Fibroblast of skin of right biceps (primary cell): ENCODE measurements around the gene NRP2.

Source experiments
- DNase-seq: peaks from one replicate; pipeline ENCODE4 v3.0.0-alpha.2; 2013

NRP2 gene

GRCh38 chr2:205781244-205781931 is 99.1 kb downstream of the NRP2 start:
- DNase-seq, result no peak

- DNase-seq, result no peak
These were observed 100.6 kb downstream of the NRP2 start for GRCh38 chr2:205782941-205783340.

GRCh38 chr2:205783872-205784499 is 101.7 kb downstream of the NRP2 start:
- no peak for DNase-seq

- DNase-seq, result peak; percentile 55
These were observed 103.4 kb downstream of the NRP2 start for GRCh38 chr2:205785507-205786260.

- no peak for DNase-seq
These were observed 104.7 kb downstream of the NRP2 start for GRCh38 chr2:205786976-205787375.

GRCh38 chr2:205787761-205788160 is 105.5 kb downstream of the NRP2 start:
- peak; percentile 35 for DNase-seq

- DNase-seq, result no peak
These were observed 107.6 kb downstream of the NRP2 start for GRCh38 chr2:205789906-205790305.

- DNase-seq, result peak; percentile 80
These were observed 110.6 kb downstream of the NRP2 start for GRCh38 chr2:205792908-205793307.

GRCh38 chr2:205796805-205797313 is 114.6 kb downstream of the NRP2 start:
- no peak for DNase-seq

- no peak for DNase-seq
These were observed 115.6 kb downstream of the NRP2 start for GRCh38 chr2:205797866-205798265.

- no peak for DNase-seq
These were observed 117.9 kb downstream of the NRP2 start for GRCh38 chr2:205800224-205800623.

GRCh38 chr2:205800773-205801172 is 118.5 kb downstream of the NRP2 start:
- peak; percentile 30 for DNase-seq

- no peak for DNase-seq
These were observed 119.8 kb downstream of the NRP2 start for GRCh38 chr2:205802065-205802464.

- no peak for DNase-seq
These were observed 120.6 kb downstream of the NRP2 start for GRCh38 chr2:205802941-205803340.

- DNase-seq, result no peak
These were observed 121.2 kb downstream of the NRP2 start for GRCh38 chr2:205803500-205803899.

- no peak for DNase-seq
These were observed 122.8 kb downstream of the NRP2 start for GRCh38 chr2:205805136-205805535.

- DNase-seq, result no peak
These were observed 124.0 kb downstream of the NRP2 start for GRCh38 chr2:205806143-205806905.

GRCh38 chr2:205807229-205807628 is 124.9 kb downstream of the NRP2 start:
- DNase-seq, result no peak

- DNase-seq, result no peak
These were observed 125.5 kb downstream of the NRP2 start for GRCh38 chr2:205807758-205808157.

GRCh38 chr2:205808486-205809121 is 126.3 kb downstream of the NRP2 start:
- DNase-seq, result no peak

- peak; percentile 26 for DNase-seq
These were observed 129.1 kb downstream of the NRP2 start for GRCh38 chr2:205811387-205811786.

- DNase-seq, result no peak
These were observed 131.7 kb downstream of the NRP2 start for GRCh38 chr2:205814039-205814364.

- DNase-seq, result no peak
These were observed 133.4 kb downstream of the NRP2 start for GRCh38 chr2:205815673-205816072.
